IMR-90 (cell line): Measurements from ENCODE around the gene ABCC9. TPM values are rescaled to one million over a fixed set of nuclear protein-coding genes. Genes with fewer than 3 reads are reported as not detected.

Experiments
- ATAC-seq: fragments of 200-7000 bp; cut with Tn5 transposase; 2 replicates; pipeline ENCODE4 v1.9.1; 2020; ENCODE audit warnings: low read depth, mild to moderate bottlenecking, moderate library complexity
- BruUV-seq: library from RNA; stranded (reverse); fragments of 400-500 nt; replicated peaks from 2 replicates; lab custom pipeline; 2021; lab: Mats Ljungman, UMichigan
- CTCF ChIA-PET: fragments of 300-600 bp; formaldehyde crosslinking; extraction: SDS; loops from one replicate; lab custom pipeline; 2021; ENCODE audit warnings: antibody characterized with exemption; lab: Yijun Ruan, JAX
- POLR2A ChIA-PET: fragments of 300-600 bp; sonication (Branson Sonifier 250); formaldehyde crosslinking; loops from one replicate; lab custom pipeline; 2022; ENCODE audit warnings: antibody characterized with exemption; ENCODE audit not compliant: unreplicated experiment; lab: Charles Lee
- DNase-seq: peaks from one replicate; pipeline ENCODE4 v3.0.0; 2013
- H2AFZ ChIP-seq: replicated peaks from 2 replicates; pipeline ENCODE3; 2013; ENCODE audit warnings: low read length, mild to moderate bottlenecking; ENCODE audit not compliant: poor library complexity
- H2AK5ac ChIP-seq: 2 replicates; pipeline ENCODE4 v1.6.1; 2013; ENCODE audit warnings: low read depth, low read length, inconsistent platforms
- H2AK9ac ChIP-seq: replicated peaks from 2 replicates; pipeline ENCODE3; 2013; ENCODE audit warnings: mild to moderate bottlenecking, low read depth, low read length, moderate library complexity; ENCODE audit not compliant: poor library complexity
- H2BK120ac ChIP-seq: 2 replicates; pipeline ENCODE4 v1.6.1; 2013; ENCODE audit warnings: low read depth, low read length, inconsistent platforms
- H2BK15ac ChIP-seq: 3 replicates; pipeline ENCODE4 v1.6.1; 2013; ENCODE audit warnings: low read depth, low read length, inconsistent platforms
- H2BK20ac ChIP-seq: 2 replicates; pipeline ENCODE4 v1.6.1; 2013; ENCODE audit warnings: low read depth, mild to moderate bottlenecking, inconsistent platforms, low read length, moderate library complexity
- H2BK5ac ChIP-seq: 2 replicates; pipeline ENCODE4 v1.6.1; 2013; ENCODE audit warnings: mild to moderate bottlenecking, low read depth, low read length, inconsistent platforms; ENCODE audit not compliant: poor library complexity, severe bottlenecking
- H3K14ac ChIP-seq: replicated peaks from 2 replicates; pipeline ENCODE4 v1.6.1; 2013; ENCODE audit warnings: low read depth, low read length, inconsistent platforms
- H3K18ac ChIP-seq: 2 replicates; pipeline ENCODE4 v1.6.1; 2013; ENCODE audit warnings: low read depth, low read length, control low read depth
- H3K23ac ChIP-seq: 2 replicates; pipeline ENCODE4 v1.6.1; 2013; ENCODE audit warnings: low read depth, low read length, inconsistent platforms
- H3K27ac ChIP-seq: 2 replicates; pipeline ENCODE4 v1.5.1; 2013; ENCODE audit warnings: mild to moderate bottlenecking, control low read depth, low read length; ENCODE audit not compliant: insufficient read depth
- H3K27me3 ChIP-seq: 2 replicates; pipeline ENCODE4 v1.6.1; 2013; ENCODE audit warnings: low read length; ENCODE audit not compliant: control insufficient read depth, insufficient read depth
- H3K36me3 ChIP-seq: 2 replicates; pipeline ENCODE4 v1.6.1; 2013; ENCODE audit warnings: low read length, mixed read lengths; ENCODE audit not compliant: control insufficient read depth, insufficient read depth
- H3K4ac ChIP-seq: 2 replicates; pipeline ENCODE4 v1.6.1; 2013; ENCODE audit warnings: low read depth, low read length, inconsistent platforms
- H3K4me1 ChIP-seq: 2 replicates; pipeline ENCODE4 v1.6.1; 2013; ENCODE audit warnings: low read length, mixed read lengths; ENCODE audit not compliant: control insufficient read depth, insufficient read depth
- H3K4me2 ChIP-seq: 2 replicates; pipeline ENCODE4 v1.6.1; 2013; ENCODE audit warnings: low read depth, mild to moderate bottlenecking, control low read depth, low read length, moderate library complexity
- H3K4me3 ChIP-seq: 2 replicates; pipeline ENCODE4 v1.5.1; 2013; ENCODE audit warnings: low read depth, mild to moderate bottlenecking, control low read depth, low read length, moderate library complexity; ENCODE audit not compliant: insufficient read depth
- H3K56ac ChIP-seq: 2 replicates; pipeline ENCODE4 v1.6.1; 2013; ENCODE audit warnings: low read length, inconsistent platforms; ENCODE audit not compliant: insufficient read depth; ENCODE audit errors: extremely low read depth
- H3K79me1 ChIP-seq, 2 experiments: 2 replicates each; pipeline ENCODE4 v1.6.1; 2013; ENCODE audit warnings: low read length in 2 of 2, inconsistent platforms in 1 of 2, low read depth in 1 of 2
- H3K9ac ChIP-seq: 2 replicates; pipeline ENCODE4 v1.6.1; 2013; ENCODE audit warnings: low read depth, low read length, control low read depth
- H3K9me1 ChIP-seq: 2 replicates; pipeline ENCODE4 v1.6.1; 2013; ENCODE audit warnings: low read length, inconsistent platforms; ENCODE audit not compliant: insufficient read depth
- H3K9me3 ChIP-seq: 2 replicates; pipeline ENCODE4 v1.6.1; 2013; ENCODE audit warnings: low read length; ENCODE audit not compliant: control insufficient read depth, insufficient read depth
- H4K20me1 ChIP-seq: 2 replicates; pipeline ENCODE4 v1.6.1; 2013; ENCODE audit warnings: low read length, inconsistent platforms; ENCODE audit not compliant: insufficient read depth
- H4K5ac ChIP-seq: 2 replicates; pipeline ENCODE4 v1.6.1; 2013; ENCODE audit warnings: mild to moderate bottlenecking, low read depth, low read length, control low read depth
- H4K8ac ChIP-seq, 2 experiments: 2 replicates each; pipeline ENCODE4 v1.6.1; 2013; ENCODE audit warnings: low read depth in 2 of 2, low read length in 2 of 2, control low read depth in 1 of 2, inconsistent platforms in 1 of 2
- H4K91ac ChIP-seq: 2 replicates; pipeline ENCODE4 v1.6.1; 2013; ENCODE audit warnings: low read depth, low read length, inconsistent platforms; ENCODE audit not compliant: insufficient read depth
- CHD1 ChIP-seq: IDR thresholded peaks from 2 replicates; pipeline ENCODE4 v1.6.1; 2012; ENCODE audit warnings: low read depth, low read length, improper control_type of control experiment
- MAZ ChIP-seq: IDR thresholded peaks from 2 replicates; pipeline ENCODE4 v1.6.1; 2012; ENCODE audit warnings: low read depth, mild to moderate bottlenecking, low read length, improper control_type of control experiment, moderate library complexity, borderline replicate concordance
- MXI1 ChIP-seq: IDR thresholded peaks from 2 replicates; pipeline ENCODE4 v1.6.1; 2012; ENCODE audit warnings: low read depth, mild to moderate bottlenecking, low read length, moderate library complexity, borderline replicate concordance
- RFX5 ChIP-seq: IDR thresholded peaks from 2 replicates; pipeline ENCODE4 v1.8.0; 2012; ENCODE audit warnings: low read depth, mild to moderate bottlenecking, low read length, moderate library complexity
- SMC3 ChIP-seq: fragments of 150-350 bp; IDR thresholded peaks from 2 replicates; pipeline ENCODE4 v1.6.1; 2016; ENCODE audit warnings: low read depth, mild to moderate bottlenecking, antibody characterized with exemption, low read length, moderate library complexity
- WGBS, 2 experiments: methylation state at CpG; one replicate each; pipeline versions ENCODE4 v1.1.5 to v1.1.7; 2013; ENCODE audit warnings: missing lambda C conversion rate in 2 of 2; ENCODE audit not compliant: insufficient read length in 1 of 2; ENCODE audit errors: extremely low coverage in 2 of 2; 5-methylcytosine and 5-hydroxymethylcytosine counted together
- dilution Hi-C: fragments of 300-500 bp; cut with HindIII; formaldehyde crosslinking; loops from one replicate; pipeline ENCODE4 v1.14.3; 2018; ENCODE audit warnings: low sequenced_read_pairs; ENCODE audit not compliant: unreplicated experiment
- in situ Hi-C: fragments of 300-500 bp; cut with MboI; formaldehyde crosslinking; loops from 3 replicates; pipeline ENCODE4 v1.14.3; 2019; ENCODE audit warnings: low sequenced_read_pairs, inconsistent platforms, mixed read lengths
- intact Hi-C: fragments of 100-400 bp; cut with micrococcal nuclease; formaldehyde crosslinking; loops from 2 replicates; pipeline ENCODE4 v1.10.0; 2022
- polyA plus RNA-seq, 3 experiments: library from polyadenylated mRNA; depleted of rRNA; stranded (reverse); fragments of >200 nt; gene quantifications; 2 replicates each; pipeline ENCODE4 v1.2.3, GENCODE V29; 2012; ENCODE audit warnings: low replicate concordance in 1 of 3
- total RNA-seq: library from RNA; depleted of rRNA; stranded (reverse); fragments of >200 nt; gene quantifications from 2 replicates; pipeline ENCODE4 v1.2.3, GENCODE V29; 2012

ABCC9 gene
- total and polyA plus RNA-seq, 2 of the 4 experiments (the other 2 are of a cell fraction) = 1.2 to 6.6 TPM

- peak within 1 kb of the TSS; percentile 18; the same call in 1 of the 2 replicates for H2BK20ac ChIP-seq
- H3K4me3 ChIP-seq = peak within 1 kb of the TSS; percentile 96
- H3K27ac ChIP-seq = peak within 1 kb of the TSS; percentile 15; the same call in 1 of the 2 replicates
- H3K23ac ChIP-seq = peak within 1 kb of the TSS; percentile 78
- peak within 1 kb of the TSS; percentile 52 for H4K5ac ChIP-seq
- H2BK5ac ChIP-seq = peak within 1 kb of the TSS; percentile 43
- intact Hi-C loops = loop anchor here (1.0 to 2.0 kb wide), 2 partner anchors 166 to 214 kb away; partner anchors contain the start of gene ABCC9
- no peaks in the 10 kb centered on the region for H3K9me1 ChIP-seq
- in situ Hi-C loops = no loop called here
- H3K36me3 ChIP-seq = no peaks in the 10 kb centered on the region
- H4K8ac ChIP-seq = peak within 1 kb of the TSS in 1 of 2 experiments; percentile 68; a peak in 1 of 4 replicates
- H3K14ac ChIP-seq = peak within 1 kb of the TSS; percentile 72; the same call in 1 of the 2 replicates
- H3K79me1 ChIP-seq = peaks cover 0 to 7% of the 10 kb centered on the region in 2 experiments; a peak in 2 of 4 replicates
- peak within 1 kb of the TSS; percentile 79 for H3K9ac ChIP-seq
- dilution Hi-C loops = no loop called here
- H3K4me1 ChIP-seq = peaks cover 2% of the 10 kb centered on the region; the same call in 1 of the 2 replicates
- H3K4ac ChIP-seq = peak within 1 kb of the TSS; percentile 60
- DNase-seq (peak; percentile 50), ATAC-seq (peak; percentile 81)
- peak within 1 kb of the TSS; percentile 89 for H2AK9ac ChIP-seq
- H3K4me2 ChIP-seq = peak within 1 kb of the TSS; percentile 94
- 0 out of 2 replicates have a peak within 1 kb of the TSS, but pooled peaks have one; percentile 8 for H3K56ac ChIP-seq
- 0% methylated on average over 6 of the region's 49 CpGs; no CpG with 5 or more reads in 1 of the 2 experiments for WGBS, 2 experiments
- H2BK15ac ChIP-seq = 0 out of 3 replicates have a peak within 1 kb of the TSS, but pooled peaks have one; percentile 1
- BruUV-seq = no TSS peak
- peak within 1 kb of the TSS; percentile 20; the same call in 1 of the 2 replicates for H3K18ac ChIP-seq
- H3K9me3 ChIP-seq = no peaks in the 10 kb centered on the region
- peak within 1 kb of the TSS; percentile 79; the same call in 1 of the 2 replicates for H2BK120ac ChIP-seq
- TF ChIP-seq MXI1 (peak; percentile 43; the same call in 1 of the 2 replicates), MAZ (peak; percentile 47; the same call in 1 of the 2 replicates), CHD1 (no peak), SMC3 (no peak), RFX5 (no peak)
- no peaks in the 10 kb centered on the region for H4K20me1 ChIP-seq
- H2AK5ac ChIP-seq = no peak within 1 kb of the TSS
- H3K27me3 ChIP-seq = no peaks in the 10 kb centered on the region
- peak within 1 kb of the TSS; percentile 95 for H2AFZ ChIP-seq
- POLR2A ChIA-PET = no interaction called here
- CTCF ChIA-PET = no interaction called here
- H4K91ac ChIP-seq = peak within 1 kb of the TSS; percentile 56; the same call in 1 of the 2 replicates
Measured at GRCh38 chr12:21774358-21775132, 166.7 kb downstream of the ABCC9 start, which contains the start of gene KCNJ8. KCNJ8 (minus strand) TSS chr12:21774706; CDS start chr12:21773616, 1,090 bp downstream.
